ENCODE data around the gene DOC2B.
"Not testable (repeated sequence)": the region's sequence is repeated elsewhere in the genome, so short reads cannot be mapped to it uniquely, and the experiment has no call there.

DOC2B gene

DNA sequence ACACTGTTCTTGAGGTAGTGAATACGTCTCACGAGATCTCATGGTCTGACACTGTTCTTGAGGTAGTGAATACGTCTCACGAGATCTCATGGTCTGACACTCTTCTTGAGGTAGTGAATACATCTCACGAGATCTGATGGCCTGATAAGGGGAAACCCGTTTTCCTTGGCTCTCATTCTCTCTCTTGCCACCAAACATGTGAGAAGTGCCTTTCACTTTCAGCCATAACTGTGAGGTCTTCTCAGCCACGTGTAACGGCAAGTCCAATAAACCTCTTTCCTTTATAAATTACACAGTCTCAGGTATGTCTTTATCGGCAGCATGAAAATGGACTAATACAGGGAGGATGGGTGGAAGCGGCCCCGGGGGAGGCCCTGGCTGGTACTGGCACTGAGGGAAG lies 12.8 kb downstream of the DOC2B start:
- not testable (repeated sequence) for H3K4me1 Mint-ChIP-seq (ENCODE audit: low read depth); H3K27me3 Mint-ChIP-seq (ENCODE audit: low read depth); H3K9me3 Mint-ChIP-seq; H3K36me3 Mint-ChIP-seq (ENCODE audit: low read depth); H3K4me3 Mint-ChIP-seq
- H3K27ac Mint-ChIP-seq = peak overlapping the region; percentile 22

DNA sequence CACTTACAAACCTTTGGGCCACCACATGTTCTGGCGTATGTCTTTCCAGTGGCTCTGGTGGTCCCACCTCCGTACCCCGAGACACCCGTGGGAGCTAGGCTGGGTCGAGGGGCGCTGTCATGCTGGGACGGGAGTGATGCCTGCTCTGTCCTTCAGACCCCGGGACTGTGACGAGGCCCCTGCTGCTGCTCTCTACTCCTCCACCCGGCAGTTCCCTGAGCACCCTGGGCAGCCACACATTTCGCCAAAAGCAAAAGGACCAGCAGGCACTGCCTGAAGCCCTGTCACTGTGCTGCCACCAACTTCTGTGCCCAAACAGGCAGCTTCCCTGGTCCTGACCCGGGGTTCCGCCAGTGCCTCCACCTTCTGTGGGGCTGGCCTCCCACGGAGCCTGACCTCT lies 15.5 kb downstream of the DOC2B start:
- Mint-ChIP-seq H3K36me3 (ENCODE audit: low read depth) (no peaks in the 10 kb centered on the region), H3K27me3 (ENCODE audit: low read depth) (no peaks in the 10 kb centered on the region), H3K4me3 (no peak overlapping the region), H3K4me1 (ENCODE audit: low read depth) (peaks cover 6% of the 10 kb centered on the region), H3K27ac (no peak overlapping the region), H3K9me3 (no peaks in the 10 kb centered on the region)

DNA sequence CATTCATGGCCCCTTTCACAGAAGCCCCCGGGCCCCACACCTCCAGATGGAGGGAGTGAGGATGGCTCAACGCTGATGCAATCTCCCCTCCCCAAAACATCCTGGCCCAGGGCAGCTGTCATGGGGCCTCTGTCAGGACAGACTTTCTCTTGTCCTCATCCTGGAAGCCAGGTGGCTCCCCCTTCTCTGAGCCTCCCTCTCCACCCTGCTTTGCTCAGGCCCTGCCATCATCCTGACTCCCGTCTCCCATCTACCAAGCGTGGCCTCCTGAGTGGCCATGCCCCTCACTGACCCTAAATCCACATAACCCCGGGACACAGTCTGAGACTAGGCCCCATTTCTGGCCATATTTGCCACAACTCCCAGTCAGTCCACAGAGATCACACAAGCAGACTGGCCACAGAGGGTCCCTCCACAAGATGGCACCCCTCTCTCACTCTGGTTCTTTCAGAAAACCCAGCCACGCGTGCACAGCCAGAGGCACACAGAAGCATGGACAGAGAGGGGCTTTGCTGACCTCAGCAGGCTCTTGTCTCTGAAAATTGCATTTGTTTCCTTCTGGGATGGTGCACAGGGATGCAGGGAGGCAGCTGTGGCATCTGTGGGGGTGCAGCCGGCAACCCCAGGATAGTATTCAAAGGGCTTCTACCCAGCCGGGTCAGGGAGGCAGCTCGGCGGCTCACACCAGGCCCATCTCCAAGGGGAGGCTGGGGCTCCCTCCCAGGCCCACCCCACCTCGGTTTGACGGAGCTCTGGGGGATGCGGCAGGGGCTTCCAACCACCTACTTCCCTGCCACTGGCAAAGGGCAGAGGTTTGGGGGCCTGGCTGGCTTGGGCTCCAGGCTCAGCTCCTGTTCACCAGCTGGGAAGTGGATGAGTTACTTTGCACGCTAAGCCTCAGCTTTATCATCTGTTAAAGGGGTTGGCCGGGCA lies 16.9 kb downstream of the DOC2B start:
- Mint-ChIP-seq H3K27me3 (ENCODE audit: low read depth) (no peaks in the 10 kb centered on the region), H3K36me3 (ENCODE audit: low read depth) (no peaks in the 10 kb centered on the region), H3K9me3 (no peaks in the 10 kb centered on the region), H3K4me1 (ENCODE audit: low read depth) (peaks cover 6% of the 10 kb centered on the region), H3K4me3 (no peak overlapping the region), H3K27ac (no peak overlapping the region)

DNA sequence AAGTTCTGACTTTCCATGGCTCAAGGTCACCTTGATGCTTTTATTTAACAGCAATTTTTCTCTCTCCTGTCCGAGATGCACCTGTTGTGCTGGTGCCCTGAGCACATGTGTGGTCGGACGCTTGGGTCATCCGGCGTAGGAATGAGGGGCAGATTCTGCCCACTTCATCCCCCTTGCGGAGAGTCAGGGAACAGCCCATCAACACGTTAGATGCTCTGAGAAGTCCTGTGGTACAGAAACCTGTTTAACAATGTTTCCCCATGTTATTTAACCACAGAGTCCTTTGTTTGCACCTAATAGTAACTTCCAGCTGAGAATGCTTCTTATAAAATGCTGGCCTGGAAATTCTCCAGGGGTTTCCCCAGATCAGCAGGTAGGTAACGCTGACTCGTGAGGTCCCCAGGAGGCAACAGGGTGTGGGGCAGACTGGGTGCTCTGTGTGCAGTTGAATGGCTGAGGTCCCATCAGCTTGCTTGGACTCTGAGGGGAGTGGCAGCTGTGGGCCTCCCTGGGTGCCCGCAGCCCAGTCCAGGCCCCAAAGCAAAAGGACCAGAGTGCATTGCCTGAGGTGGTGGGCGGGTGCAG lies 17.8 kb downstream of the DOC2B start:
- no peak overlapping the region for H3K4me3 Mint-ChIP-seq
- no peaks in the 10 kb centered on the region for H3K9me3 Mint-ChIP-seq
- no peaks in the 10 kb centered on the region for H3K36me3 Mint-ChIP-seq (ENCODE audit: low read depth)
- no peak overlapping the region for H3K27ac Mint-ChIP-seq
- peaks cover 1% of the 10 kb centered on the region for H3K4me1 Mint-ChIP-seq (ENCODE audit: low read depth)
- H3K27me3 Mint-ChIP-seq (ENCODE audit: low read depth) = no peaks in the 10 kb centered on the region

DNA sequence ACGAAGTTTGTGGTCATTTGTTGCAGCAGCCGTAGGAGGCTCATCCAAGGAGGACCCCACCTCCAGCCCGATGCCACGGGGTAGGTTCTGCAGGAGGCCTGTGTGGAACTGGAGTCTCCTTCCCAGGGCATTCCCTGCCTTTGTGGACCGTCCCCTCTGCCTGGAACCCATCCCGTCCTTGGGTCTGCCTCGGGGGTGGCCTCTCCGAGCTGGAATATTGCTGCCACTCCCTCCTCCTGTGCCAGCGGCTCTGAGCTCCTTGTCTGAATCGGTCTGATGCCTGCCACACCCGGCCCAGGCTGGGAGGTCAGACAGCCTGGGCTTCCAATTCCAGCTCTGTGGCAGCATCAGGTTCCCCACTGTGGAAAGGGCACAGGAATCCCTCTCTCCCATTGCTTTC lies 18.8 kb downstream of the DOC2B start:
- Mint-ChIP-seq H3K4me1 (ENCODE audit: low read depth) (peaks cover 1% of the 10 kb centered on the region), H3K4me3 (no peak overlapping the region), H3K27ac (no peak overlapping the region), H3K9me3 (no peaks in the 10 kb centered on the region), H3K36me3 (ENCODE audit: low read depth) (no peaks in the 10 kb centered on the region), H3K27me3 (ENCODE audit: low read depth) (no peaks in the 10 kb centered on the region)

DNA sequence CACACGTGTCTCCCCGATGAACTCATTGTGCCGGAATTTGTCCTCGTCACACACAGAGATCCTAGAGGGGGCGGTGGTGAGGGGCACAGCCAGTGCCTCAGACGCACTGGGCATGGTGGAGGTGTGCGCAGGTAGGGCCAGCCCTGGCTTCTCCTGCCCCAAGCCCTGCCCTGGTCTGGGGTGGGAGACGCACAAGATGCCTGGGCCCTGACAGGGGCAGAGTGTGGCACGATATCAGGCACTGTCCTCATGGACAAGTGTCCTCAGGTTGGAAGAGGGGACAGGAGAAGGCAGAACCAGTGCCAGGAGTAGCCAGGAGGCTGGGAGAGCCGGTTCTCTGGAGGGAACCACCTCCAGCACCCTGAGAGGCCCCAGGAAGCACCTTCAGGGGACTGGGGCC lies 20.0 kb downstream of the DOC2B start:
- H3K27me3 Mint-ChIP-seq (ENCODE audit: low read depth) = no peaks in the 10 kb centered on the region
- H3K4me3 Mint-ChIP-seq = no peak overlapping the region
- no peaks in the 10 kb centered on the region for H3K9me3 Mint-ChIP-seq
- no peak overlapping the region for H3K27ac Mint-ChIP-seq
- no peaks in the 10 kb centered on the region for H3K36me3 Mint-ChIP-seq (ENCODE audit: low read depth)
- H3K4me1 Mint-ChIP-seq (ENCODE audit: low read depth) = peaks cover 1% of the 10 kb centered on the region

DNA sequence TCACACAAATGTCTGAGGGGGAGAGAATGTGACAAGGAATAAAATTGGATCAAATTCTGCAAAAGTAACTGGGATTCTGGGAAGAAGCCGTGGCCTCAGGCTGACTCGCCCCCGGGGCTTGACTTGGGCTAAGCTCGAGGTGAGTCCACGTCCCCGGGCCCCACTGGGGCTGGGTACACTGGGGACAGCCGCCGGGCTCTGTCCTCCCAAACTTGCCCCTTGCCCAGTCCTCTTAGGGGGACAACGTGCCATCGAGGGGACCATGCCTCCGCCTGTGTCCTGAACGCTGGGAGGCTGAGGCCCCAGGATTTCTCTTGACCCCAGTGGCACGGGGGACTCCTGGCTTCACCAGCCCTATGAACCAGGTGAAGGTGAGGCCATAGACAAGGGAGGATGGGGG lies 21.1 kb downstream of the DOC2B start:
- no peak overlapping the region for H3K27ac Mint-ChIP-seq
- H3K4me1 Mint-ChIP-seq (ENCODE audit: low read depth) = peaks cover 1% of the 10 kb centered on the region
- no peak overlapping the region for H3K4me3 Mint-ChIP-seq
- no peaks in the 10 kb centered on the region for H3K9me3 Mint-ChIP-seq
- H3K36me3 Mint-ChIP-seq (ENCODE audit: low read depth) = no peaks in the 10 kb centered on the region
- H3K27me3 Mint-ChIP-seq (ENCODE audit: low read depth) = no peaks in the 10 kb centered on the region

DNA sequence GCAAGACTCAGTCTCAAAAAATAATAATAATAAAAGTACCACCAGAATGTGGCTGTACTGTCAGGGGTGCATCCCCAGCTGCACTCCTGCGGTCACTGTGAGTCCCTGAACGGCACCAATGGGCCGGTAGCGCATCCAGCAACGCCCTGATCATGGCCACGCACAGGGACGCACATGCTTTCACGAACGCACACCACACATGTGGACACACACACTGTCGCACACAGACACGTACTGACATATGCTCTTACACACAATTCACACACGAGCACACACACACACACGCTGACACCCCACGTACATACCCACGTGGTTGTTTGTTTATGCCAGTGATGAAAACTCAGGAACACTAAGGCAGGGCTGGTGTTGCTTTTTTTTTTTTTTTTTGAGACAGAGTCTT lies 21.8 kb downstream of the DOC2B start:
- no peaks in the 10 kb centered on the region for H3K27me3 Mint-ChIP-seq (ENCODE audit: low read depth)
- H3K9me3 Mint-ChIP-seq = no peaks in the 10 kb centered on the region
- H3K4me3 Mint-ChIP-seq = no peak overlapping the region
- H3K27ac Mint-ChIP-seq = no peak overlapping the region
- no peaks in the 10 kb centered on the region for H3K36me3 Mint-ChIP-seq (ENCODE audit: low read depth)
- H3K4me1 Mint-ChIP-seq (ENCODE audit: low read depth) = peaks cover 1% of the 10 kb centered on the region

DNA sequence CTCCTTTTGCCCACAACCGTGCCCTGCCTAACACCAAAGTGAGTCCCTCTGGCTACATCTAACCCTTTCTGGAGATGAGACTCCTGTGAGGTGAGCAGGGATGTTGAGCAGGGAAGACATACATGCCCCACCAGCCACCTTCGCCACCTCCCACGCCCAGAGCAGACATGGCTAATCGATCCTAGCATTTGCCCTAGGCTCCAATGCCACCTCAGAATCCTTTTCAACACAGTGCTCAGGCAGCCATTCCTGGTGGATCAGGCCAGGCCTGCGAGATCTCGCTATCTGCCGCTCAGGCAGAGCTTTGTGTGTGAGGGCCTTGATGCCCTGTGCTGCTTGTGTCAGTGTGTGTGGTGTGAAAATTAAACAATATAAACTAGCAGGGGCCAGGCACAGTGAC lies 23.1 kb downstream of the DOC2B start:
- Mint-ChIP-seq H3K27ac (no peak overlapping the region), H3K4me3 (no peak overlapping the region), H3K36me3 (ENCODE audit: low read depth) (no peaks in the 10 kb centered on the region), H3K4me1 (ENCODE audit: low read depth) (no peaks in the 10 kb centered on the region), H3K27me3 (ENCODE audit: low read depth) (no peaks in the 10 kb centered on the region), H3K9me3 (no peaks in the 10 kb centered on the region)

DNA sequence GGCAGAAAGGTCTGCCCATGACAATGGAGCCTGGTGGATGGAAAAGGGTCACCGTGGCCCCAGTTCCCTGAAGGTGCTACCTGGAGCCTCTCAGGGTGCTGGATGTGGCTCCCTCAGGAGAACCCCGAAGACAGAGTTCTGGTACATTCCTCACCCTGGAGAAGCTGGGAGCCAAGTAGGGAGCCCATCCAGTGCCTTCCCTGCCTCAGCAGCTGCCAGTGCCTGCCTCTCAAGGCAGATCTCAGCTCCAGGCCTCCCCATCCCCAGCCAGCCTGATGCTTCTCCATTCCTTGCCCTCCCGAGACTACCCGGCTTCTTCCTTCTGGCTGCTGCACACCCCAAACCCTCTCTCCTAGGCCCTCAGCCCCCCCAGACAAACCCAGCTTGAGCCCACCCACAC lies 23.5 kb downstream of the DOC2B start:
- no peaks in the 10 kb centered on the region for H3K4me1 Mint-ChIP-seq (ENCODE audit: low read depth)
- no peak overlapping the region for H3K4me3 Mint-ChIP-seq
- H3K27ac Mint-ChIP-seq = no peak overlapping the region
- no peaks in the 10 kb centered on the region for H3K9me3 Mint-ChIP-seq
- H3K27me3 Mint-ChIP-seq (ENCODE audit: low read depth) = no peaks in the 10 kb centered on the region
- no peaks in the 10 kb centered on the region for H3K36me3 Mint-ChIP-seq (ENCODE audit: low read depth)

DNA sequence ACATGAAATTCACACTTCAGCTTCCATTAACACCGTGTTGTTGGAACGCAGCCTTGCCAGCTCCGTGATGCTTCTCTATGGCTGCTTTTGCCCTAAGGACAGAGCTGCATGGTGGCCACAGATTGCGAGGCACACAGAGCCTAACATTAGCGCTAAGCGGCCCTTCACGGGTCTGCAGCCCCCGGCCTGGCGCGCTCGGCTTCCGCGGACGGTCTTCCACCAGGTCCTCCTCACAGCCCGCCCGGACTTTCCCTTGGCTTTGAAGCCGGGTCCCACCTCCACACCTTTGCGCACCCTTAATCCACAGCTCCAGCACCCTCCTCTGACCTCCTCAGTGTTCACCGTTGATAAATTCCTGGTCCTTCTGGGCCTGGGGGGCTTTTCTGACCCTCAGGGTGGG lies 24.5 kb downstream of the DOC2B start:
- Mint-ChIP-seq H3K4me3 (no peak overlapping the region), H3K36me3 (ENCODE audit: low read depth) (no peaks in the 10 kb centered on the region), H3K4me1 (ENCODE audit: low read depth) (no peaks in the 10 kb centered on the region), H3K9me3 (no peaks in the 10 kb centered on the region), H3K27ac (no peak overlapping the region), H3K27me3 (ENCODE audit: low read depth) (no peaks in the 10 kb centered on the region)

DNA sequence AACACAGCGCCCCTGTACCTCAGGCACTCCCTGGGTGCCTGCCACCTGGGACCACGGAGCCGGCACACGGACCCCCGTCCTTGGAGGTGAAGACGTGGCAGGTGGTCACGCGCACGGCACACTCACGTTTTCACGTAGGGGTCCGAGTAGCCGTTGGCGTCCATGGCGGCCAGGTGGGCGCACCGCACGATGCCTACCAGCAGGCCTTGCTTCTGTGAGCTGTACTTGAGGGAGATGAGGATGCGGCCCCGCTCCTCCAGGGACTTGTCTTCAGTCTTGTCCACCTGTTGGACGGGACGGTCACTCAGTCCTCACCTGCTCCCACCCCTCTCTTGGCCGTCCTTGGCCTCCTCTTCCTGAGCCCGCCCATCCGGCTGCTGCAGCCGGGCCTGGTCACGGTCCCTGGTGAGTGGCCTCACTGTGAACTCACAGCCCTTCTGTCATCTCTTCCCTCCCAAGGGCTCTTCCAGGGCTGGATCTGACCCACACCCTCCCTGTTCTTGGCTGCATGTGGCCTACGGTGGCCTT lies 25.3 kb downstream of the DOC2B start:
- Mint-ChIP-seq H3K9me3 (no peaks in the 10 kb centered on the region), H3K36me3 (ENCODE audit: low read depth) (no peaks in the 10 kb centered on the region), H3K4me3 (no peak overlapping the region), H3K4me1 (ENCODE audit: low read depth) (no peaks in the 10 kb centered on the region), H3K27me3 (ENCODE audit: low read depth) (no peaks in the 10 kb centered on the region), H3K27ac (no peak overlapping the region)

DNA sequence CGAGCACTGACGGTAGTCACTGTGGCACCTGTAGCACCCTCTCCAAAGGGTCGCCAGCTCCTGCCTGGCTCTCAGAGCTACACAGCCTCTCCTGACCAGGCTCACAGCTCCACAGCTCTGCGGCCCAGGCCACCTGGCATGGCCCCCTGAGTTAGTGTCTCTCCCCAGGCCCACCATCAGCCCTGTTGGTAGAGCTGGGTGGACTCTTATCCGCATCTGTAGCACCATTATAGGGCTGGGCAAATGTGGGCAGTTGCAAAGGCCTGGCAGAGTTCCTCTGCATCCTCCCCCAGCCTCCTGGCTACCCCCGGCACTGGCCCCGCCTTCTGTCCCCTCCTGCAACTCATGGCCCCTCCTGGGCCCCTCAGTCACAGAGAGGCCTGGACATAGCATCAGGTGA lies 25.9 kb downstream of the DOC2B start:
- Mint-ChIP-seq H3K27ac (no peak overlapping the region), H3K36me3 (ENCODE audit: low read depth) (no peaks in the 10 kb centered on the region), H3K27me3 (ENCODE audit: low read depth) (no peaks in the 10 kb centered on the region), H3K9me3 (no peaks in the 10 kb centered on the region), H3K4me3 (no peak overlapping the region), H3K4me1 (ENCODE audit: low read depth) (no peaks in the 10 kb centered on the region)

DNA sequence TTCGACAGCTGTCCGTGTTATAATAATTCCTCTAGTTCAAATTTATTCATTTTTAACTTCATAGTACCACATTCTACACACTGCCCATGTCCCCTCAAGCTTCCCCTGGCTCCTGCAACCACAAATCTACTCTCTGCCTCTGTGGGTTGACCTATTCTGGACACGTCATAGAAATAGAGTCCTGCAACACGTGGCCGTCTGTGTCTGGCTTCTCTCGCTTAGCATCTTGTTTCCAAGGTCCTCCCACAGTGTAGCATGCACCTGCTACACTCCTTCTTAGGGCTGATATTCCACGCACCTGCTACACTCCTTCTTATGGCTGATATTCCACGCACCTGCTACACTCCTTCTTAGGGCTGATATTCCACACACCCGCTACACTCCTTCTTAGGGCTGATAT lies 27.6 kb downstream of the DOC2B start:
- Mint-ChIP-seq H3K27ac (no peak overlapping the region), H3K27me3 (ENCODE audit: low read depth) (no peaks in the 10 kb centered on the region), H3K4me3 (no peak overlapping the region), H3K4me1 (ENCODE audit: low read depth) (no peaks in the 10 kb centered on the region), H3K9me3 (no peaks in the 10 kb centered on the region), H3K36me3 (ENCODE audit: low read depth) (no peaks in the 10 kb centered on the region)

DNA sequence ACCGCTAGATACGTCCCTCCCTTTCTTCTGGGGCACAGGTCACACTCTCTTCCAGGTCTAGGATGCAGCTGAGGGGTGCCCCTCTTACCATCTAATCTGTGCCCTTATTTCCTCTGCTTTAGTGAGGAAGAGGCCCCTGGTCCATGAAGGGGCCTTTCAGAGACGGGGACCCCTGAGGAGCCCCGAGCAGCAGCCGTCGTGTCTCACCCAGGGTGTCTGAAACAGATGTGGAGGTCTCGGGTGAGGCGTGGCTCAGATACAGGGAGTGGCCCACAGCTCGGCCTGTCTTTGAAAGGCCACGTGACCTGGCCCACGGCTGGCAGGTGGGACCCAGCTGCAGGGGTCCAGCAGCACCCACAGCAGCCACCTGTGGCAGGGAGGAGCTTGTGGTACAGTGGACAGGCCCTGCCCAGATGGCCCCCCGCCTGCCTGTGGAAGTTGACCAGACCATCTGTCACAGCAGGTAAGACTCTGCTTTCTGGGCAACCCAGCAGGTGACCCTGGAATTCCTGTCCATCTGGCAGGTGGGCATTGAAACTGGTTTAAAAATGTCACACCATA lies 28.5 kb downstream of the DOC2B start:
- H3K27me3 Mint-ChIP-seq (ENCODE audit: low read depth) = no peaks in the 10 kb centered on the region
- H3K4me3 Mint-ChIP-seq = no peak overlapping the region
- no peaks in the 10 kb centered on the region for H3K9me3 Mint-ChIP-seq
- no peak overlapping the region for H3K27ac Mint-ChIP-seq
- H3K4me1 Mint-ChIP-seq (ENCODE audit: low read depth) = no peaks in the 10 kb centered on the region
- no peaks in the 10 kb centered on the region for H3K36me3 Mint-ChIP-seq (ENCODE audit: low read depth)
